ENCODE data around the gene SLC2A1.

Gene SLC2A1

GRCh38 chr1:42958488-42959319 lies at the start of gene SLC2A1:
Gene SLC2A1 (minus strand): TSS chr1:42958868. CDS start chr1:42958651, 217 bp downstream.
- DNase-seq = peak; percentile 93

GRCh38 chr1:43007377-43008114 lies 48.9 kb upstream of the SLC2A1 start:
- DNase-seq = peak; percentile 25

GRCh38 chr1:43005460-43006361 lies 47.0 kb upstream of the SLC2A1 start:
- no peak for DNase-seq

GRCh38 chr1:43004587-43005459 lies 46.2 kb upstream of the SLC2A1 start:
- no peak for DNase-seq

- DNase-seq = no peak
These were observed 44.1 kb upstream of the SLC2A1 start for GRCh38 chr1:43002766-43003165.

- no peak for DNase-seq
These were observed 43.4 kb upstream of the SLC2A1 start for GRCh38 chr1:43002116-43002515.

- no peak for DNase-seq
These were observed 42.8 kb upstream of the SLC2A1 start for GRCh38 chr1:43001434-43001833.

- DNase-seq = no peak
These were observed 41.6 kb upstream of the SLC2A1 start for GRCh38 chr1:43000271-43000670.

- no peak for DNase-seq
These were observed 40.6 kb upstream of the SLC2A1 start for GRCh38 chr1:42999308-42999707.

GRCh38 chr1:42998386-42998785 lies 39.7 kb upstream of the SLC2A1 start:
- no peak for DNase-seq

- no peak for DNase-seq
These were observed 37.8 kb upstream of the SLC2A1 start for GRCh38 chr1:42996384-42996970.

- DNase-seq = no peak
These were observed 35.0 kb upstream of the SLC2A1 start for GRCh38 chr1:42993502-42994136.

GRCh38 chr1:42992054-42992571 lies 33.4 kb upstream of the SLC2A1 start:
- DNase-seq = no peak

GRCh38 chr1:42990757-42991346 lies 32.2 kb upstream of the SLC2A1 start:
- DNase-seq = no peak

- no peak for DNase-seq
These were observed 25.0 kb upstream of the SLC2A1 start for GRCh38 chr1:42983693-42984092.

GRCh38 chr1:42983253-42983652 lies 24.6 kb upstream of the SLC2A1 start:
- DNase-seq = no peak

- DNase-seq = no peak
These were observed 24.0 kb upstream of the SLC2A1 start for GRCh38 chr1:42982641-42983040.

- no peak for DNase-seq
These were observed 23.2 kb upstream of the SLC2A1 start for GRCh38 chr1:42981871-42982270.

GRCh38 chr1:42981255-42981805 lies 22.7 kb upstream of the SLC2A1 start:
- DNase-seq = no peak

Measured in NCI-H69 (cell line).